SIG-M5 treated with dmso at 0.1 percent for 504 hours (cell line): ENCODE results near the gene GPR137.

ENCODE experiments used
- DNase-seq: peaks from one replicate; lab custom pipeline; 2025; ENCODE audit not compliant: unreplicated experiment; lab: John Stamatoyannopoulos, UW

Gene GPR137

GRCh38 chr11:64263021-64263946 is 22.4 kb upstream of the GPR137 start:
- no peak for DNase-seq

- no peak for DNase-seq
Measured at GRCh38 chr11:64263947-64264317, 21.7 kb upstream of the GPR137 start.

- no peak for DNase-seq
Measured at GRCh38 chr11:64264371-64264852, 21.2 kb upstream of the GPR137 start.

GRCh38 chr11:64265176-64266160 is 20.2 kb upstream of the GPR137 start:
- no peak for DNase-seq

- no peak for DNase-seq
Measured at GRCh38 chr11:64266339-64266738, 19.3 kb upstream of the GPR137 start.

GRCh38 chr11:64267207-64267945 is 18.3 kb upstream of the GPR137 start:
- DNase-seq = no peak

- DNase-seq = peak; percentile 9
Measured at GRCh38 chr11:64268025-64268892, 17.4 kb upstream of the GPR137 start.

- DNase-seq = peak; percentile 62
Measured at GRCh38 chr11:64268893-64269539, 16.6 kb upstream of the GPR137 start.

GRCh38 chr11:64269540-64270220 is 16.0 kb upstream of the GPR137 start:
- peak; percentile 99 for DNase-seq

GRCh38 chr11:64275031-64275800 is 10.4 kb upstream of the GPR137 start:
- no peak for DNase-seq

GRCh38 chr11:64275841-64276240 is 9.8 kb upstream of the GPR137 start:
- DNase-seq = no peak

GRCh38 chr11:64276653-64277431 is 8.8 kb upstream of the GPR137 start:
- no peak for DNase-seq

GRCh38 chr11:64278576-64279190 is 7.0 kb upstream of the GPR137 start:
- DNase-seq = no peak

GRCh38 chr11:64281957-64282770 is 3.5 kb upstream of the GPR137 start:
- DNase-seq = no peak

GRCh38 chr11:64283092-64283491 is 2.6 kb upstream of the GPR137 start:
- DNase-seq = no peak
